MM.1S (cell line): ENCODE data around the gene ERG.

Experiments used
- DNase-seq: peaks from one replicate; pipeline ENCODE4 v3.0.0-alpha.2; 2015
- H2AFZ ChIP-seq: fragments of 300-600 bp; sonication (generic); 2 replicates; pipeline ENCODE4 v1.6.0; 2016; ENCODE audit warnings: antibody characterized with exemption, low read length
- H3F3A ChIP-seq: fragments of 300-600 bp; sonication (generic); 2 replicates; pipeline ENCODE4 v1.6.1; 2016; ENCODE audit warnings: mild to moderate bottlenecking, antibody characterized with exemption, low read length, moderate library complexity, mixed read lengths; ENCODE audit not compliant: insufficient read depth
- H3K27ac ChIP-seq: fragments of 300-600 bp; sonication (generic); 2 replicates; pipeline ENCODE4 v1.5.1; 2016; ENCODE audit warnings: mild to moderate bottlenecking, low read length
- H3K27me3 ChIP-seq: fragments of 300-600 bp; sonication (generic); replicated peaks from 2 replicates; pipeline ENCODE4 v1.6.0; 2016; ENCODE audit warnings: low read length; ENCODE audit not compliant: insufficient read depth
- H3K36me3 ChIP-seq: fragments of 300-600 bp; sonication (generic); replicated peaks from 2 replicates; pipeline ENCODE4 v1.6.1; 2016; ENCODE audit warnings: mild to moderate bottlenecking, low read length, mixed read lengths; ENCODE audit not compliant: insufficient read depth
- H3K4me1 ChIP-seq: fragments of 300-600 bp; sonication (generic); 2 replicates; pipeline ENCODE4 v1.6.1; 2016; ENCODE audit warnings: low read length, mixed read lengths
- H3K4me2 ChIP-seq: fragments of 300-600 bp; sonication (generic); 2 replicates; pipeline ENCODE4 v1.6.0; 2016; ENCODE audit warnings: low read depth, low read length
- H3K4me3 ChIP-seq: fragments of 300-600 bp; sonication (generic); 2 replicates; pipeline ENCODE4 v1.5.1; 2016; ENCODE audit warnings: low read length, mixed read lengths
- H3K79me2 ChIP-seq: fragments of 300-600 bp; sonication (generic); 2 replicates; pipeline ENCODE4 v1.6.1; 2016; ENCODE audit warnings: mixed run types, low read length, mixed read lengths
- H3K9ac ChIP-seq: fragments of 300-600 bp; sonication (generic); 2 replicates; pipeline ENCODE4 v1.6.1; 2016; ENCODE audit warnings: low read length, mixed read lengths
- H3K9me2 ChIP-seq: fragments of 300-600 bp; sonication (generic); replicated peaks from 2 replicates; pipeline ENCODE4 v1.6.1; 2016; ENCODE audit warnings: mild to moderate bottlenecking, low read length, mixed read lengths; ENCODE audit not compliant: insufficient read depth
- H3K9me3 ChIP-seq: fragments of 300-600 bp; sonication (generic); replicated peaks from 2 replicates; pipeline ENCODE4 v1.6.1; 2016; ENCODE audit warnings: mild to moderate bottlenecking, low read length, mixed read lengths; ENCODE audit not compliant: insufficient read depth
- H4K20me1 ChIP-seq: fragments of 300-600 bp; sonication (generic); 2 replicates; pipeline ENCODE4 v1.6.1; 2016; ENCODE audit warnings: mild to moderate bottlenecking, low read length, moderate library complexity, mixed read lengths; ENCODE audit not compliant: insufficient read depth
- CTCF ChIP-seq: fragments of 300-600 bp; sonication (generic); IDR thresholded peaks from 2 replicates; pipeline ENCODE4 v1.5.1; 2016; ENCODE audit warnings: antibody characterized with exemption, low read length, mixed read lengths
- EZH2 ChIP-seq: fragments of 300-600 bp; sonication (generic); optimal IDR thresholded peaks from 2 replicates; pipeline ENCODE3; 2017; ENCODE audit warnings: low read depth, mild to moderate bottlenecking, antibody characterized with exemption, low read length, mixed read lengths
- EZH2phosphoT487 ChIP-seq: fragments of 300-600 bp; sonication (generic); IDR thresholded peaks from 2 replicates; pipeline ENCODE4 v1.6.1; 2018; ENCODE audit warnings: antibody characterized with exemption, low read length

The ERG gene

DNA sequence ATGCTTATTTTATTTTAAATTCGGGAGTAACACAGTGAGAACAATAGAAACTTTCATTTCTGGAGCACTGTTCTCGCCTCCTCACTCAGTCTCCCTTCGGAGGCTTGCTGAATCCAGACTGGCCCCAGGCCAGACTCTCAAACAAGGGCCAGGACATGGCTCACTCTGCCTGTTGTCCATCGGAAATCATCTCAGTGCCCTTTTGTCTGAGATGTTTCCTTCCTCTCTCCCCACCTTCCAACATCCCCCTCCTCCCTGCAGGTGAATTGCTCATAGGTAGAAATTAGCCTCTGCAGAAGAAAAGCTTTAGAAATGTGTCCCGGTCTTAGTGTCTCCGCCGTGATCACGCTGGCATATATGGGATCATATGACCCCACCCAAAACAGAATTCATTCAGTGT lies 55.2 kb downstream of the ERG start:
- no peaks in the 10 kb centered on the region for H3F3A ChIP-seq
- H3K27me3 ChIP-seq, result no peaks in the 10 kb centered on the region
- TF ChIP-seq CTCF, result no peak
- TF ChIP-seq EZH2, result no peak
- TF ChIP-seq EZH2phosphoT487, result no peak

GRCh38 chr21:38441153-38441552 lies 57.1 kb downstream of the ERG start:
- no peak overlapping the region for H2AFZ ChIP-seq
- H3K9me3 ChIP-seq, result no peaks in the 10 kb centered on the region; the same call in 1 of the 2 replicates
- no peak for TF ChIP-seq EZH2
- TF ChIP-seq EZH2phosphoT487, result no peak
- no peak for TF ChIP-seq CTCF
- H3K27me3 ChIP-seq, result no peaks in the 10 kb centered on the region
- no peak overlapping the region for H3K27ac ChIP-seq
- no peak overlapping the region for H3K4me3 ChIP-seq
- no peaks in the 10 kb centered on the region for H3K36me3 ChIP-seq
- DNase-seq, result no peak
- H3K4me1 ChIP-seq, result no peaks in the 10 kb centered on the region
- no peaks in the 10 kb centered on the region for H3K79me2 ChIP-seq
- no peaks in the 10 kb centered on the region for H3F3A ChIP-seq
- no peaks in the 10 kb centered on the region for H4K20me1 ChIP-seq
- no peak overlapping the region for H3K4me2 ChIP-seq
- H3K9ac ChIP-seq, result no peak overlapping the region
- no peaks in the 10 kb centered on the region for H3K9me2 ChIP-seq

More for the DNA sequence above, 55.2 kb downstream of the ERG start:
- Histone ChIP-seq H3K36me3 (no peaks in the 10 kb centered on the region), H4K20me1 (no peaks in the 10 kb centered on the region), H3K9me3 (no peaks in the 10 kb centered on the region; the same call in 1 of the 2 replicates), H3K4me1 (no peaks in the 10 kb centered on the region), H3K9ac (no peak overlapping the region), H2AFZ (no peak overlapping the region), H3K4me3 (no peak overlapping the region), H3K27ac (no peak overlapping the region), H3K4me2 (no peak overlapping the region), H3K79me2 (no peaks in the 10 kb centered on the region), H3K9me2 (no peaks in the 10 kb centered on the region)
- no peak for DNase-seq

- Histone ChIP-seq H3K4me2 (no peak overlapping the region), H3K36me3 (no peaks in the 10 kb centered on the region), H3F3A (no peaks in the 10 kb centered on the region), H3K9me2 (no peaks in the 10 kb centered on the region), H3K27ac (no peak overlapping the region), H2AFZ (no peak overlapping the region), H4K20me1 (no peaks in the 10 kb centered on the region), H3K27me3 (no peaks in the 10 kb centered on the region), H3K9ac (no peak overlapping the region), H3K9me3 (no peaks in the 10 kb centered on the region; the same call in 1 of the 2 replicates), H3K4me3 (no peak overlapping the region), H3K4me1 (no peaks in the 10 kb centered on the region), H3K79me2 (no peaks in the 10 kb centered on the region)
- TF ChIP-seq EZH2phosphoT487 (no peak), CTCF (no peak), EZH2 (no peak)
- DNase-seq, result no peak
These were observed 57.5 kb downstream of the ERG start for GRCh38 chr21:38440746-38441145.
